Measurements from ENCODE around the gene CNN3. TPM values are rescaled to one million over a fixed set of nuclear protein-coding genes. Genes with fewer than 3 reads are reported as not detected.

CNN3 gene
- total RNA-seq, 1 donor from 2014 or later: 57.0 TPM

GRCh38 chr1:94903280-94904009, 23.5 kb downstream of the CNN3 start:
- DNase-seq (ENCODE audit: missing footprints): no peak
- ATAC-seq: no peak

DNA sequence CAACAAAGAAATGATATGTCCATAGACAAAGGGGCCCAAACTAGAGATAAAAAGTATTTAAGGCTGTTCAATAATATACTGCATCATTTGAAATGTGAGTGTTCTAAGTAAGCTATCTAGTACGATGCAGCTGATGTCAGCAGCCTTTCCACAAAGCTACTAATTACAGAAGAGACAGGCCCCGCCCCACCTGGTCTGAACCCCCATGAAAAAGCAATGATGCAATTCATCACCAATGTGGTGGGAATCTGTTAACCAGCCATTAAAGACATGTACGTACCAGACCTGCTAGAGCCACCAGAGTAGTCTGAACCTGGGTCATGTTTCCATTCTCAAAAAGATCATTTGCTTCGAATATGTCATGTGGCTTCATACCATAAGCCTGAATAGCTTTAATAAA, 25.1 kb downstream of the CNN3 start:
- ATAC-seq (no peak), DNase-seq (ENCODE audit: missing footprints) (no peak)
- intact Hi-C loops (cut with DNase I): no loop called here

More at GRCh38 chr1:94903280-94904009, 23.5 kb downstream of the CNN3 start:
- intact Hi-C loops (cut with DNase I): no loop called here

- intact Hi-C loops (cut with DNase I): no loop called here
Measured at GRCh38 chr1:94899756-94900155, 27.2 kb downstream of the CNN3 start.

DNA sequence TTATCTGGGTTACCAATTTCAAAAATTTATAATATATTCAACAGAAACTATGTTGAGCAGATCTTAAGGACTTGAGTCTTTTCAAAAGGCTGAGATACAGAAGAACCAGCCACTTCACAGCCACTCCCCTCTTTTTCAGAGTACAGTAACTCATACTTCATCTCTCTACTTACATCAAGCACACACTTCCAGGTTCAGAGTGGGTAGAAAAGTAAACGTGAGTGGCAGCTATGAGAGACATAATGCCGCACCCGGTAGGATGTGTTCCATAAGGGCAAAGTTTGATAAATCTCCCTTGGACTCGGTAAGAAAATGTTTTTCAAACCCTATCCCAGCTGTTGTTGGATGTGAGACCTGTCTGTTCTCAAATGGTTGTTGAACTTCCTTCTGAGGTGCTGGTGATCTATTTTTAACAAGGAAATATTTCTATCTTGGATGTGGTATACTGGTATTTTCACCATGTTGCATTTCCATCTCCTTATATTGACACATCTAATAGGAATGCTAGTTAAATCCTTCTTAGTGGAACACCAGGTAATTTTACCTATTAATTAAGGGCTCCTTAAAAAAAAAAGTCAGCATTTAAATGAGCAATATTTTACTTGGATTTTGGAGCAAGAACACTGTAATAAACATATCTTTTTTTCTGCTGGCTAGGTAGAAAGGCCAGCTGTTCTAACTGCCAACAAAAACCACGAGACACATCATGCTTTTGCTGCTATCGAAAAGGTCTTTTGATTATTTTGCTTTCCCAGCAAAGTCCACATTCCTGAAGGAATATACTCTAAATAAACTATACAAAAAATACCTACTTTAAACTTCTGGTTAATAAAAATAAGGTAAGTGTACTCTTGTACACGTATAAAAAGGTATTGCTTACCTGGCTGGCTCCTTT, 28.2 kb downstream of the CNN3 start:
- intact Hi-C loops (cut with DNase I): no loop called here
- DNase-seq (ENCODE audit: missing footprints) (no peak), ATAC-seq (no peak)

More at GRCh38 chr1:94899756-94900155, 27.2 kb downstream of the CNN3 start:
- DNase-seq (ENCODE audit: missing footprints) (no peak), ATAC-seq (no peak)

GRCh38 chr1:94895518-94895917, 31.4 kb downstream of the CNN3 start:
- intact Hi-C loops (cut with DNase I): no loop called here
- DNase-seq (ENCODE audit: missing footprints) (no peak), ATAC-seq (no peak)

DNA sequence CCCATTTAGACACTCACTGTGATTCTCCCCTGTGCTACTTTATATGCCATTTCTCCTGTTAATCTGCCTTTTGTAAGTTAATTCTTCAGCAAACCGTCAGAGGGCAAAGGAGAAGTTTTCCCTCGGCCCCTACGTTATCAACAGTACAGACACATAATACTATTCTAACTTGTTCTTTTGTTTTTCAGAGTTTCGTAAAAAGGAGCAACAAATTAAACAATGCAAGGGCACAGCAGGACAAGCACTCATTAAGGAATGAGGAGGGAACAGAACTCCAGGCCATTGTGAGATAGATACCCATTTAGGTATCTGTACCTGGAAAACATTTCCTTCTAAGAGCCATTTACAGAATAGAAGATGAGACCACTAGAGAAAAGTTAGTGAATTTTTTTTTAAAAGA, 32.3 kb downstream of the CNN3 start:
- ATAC-seq: no peak
- DNase-seq (ENCODE audit: missing footprints): no peak
- intact Hi-C loops (cut with DNase I): no loop called here

DNA sequence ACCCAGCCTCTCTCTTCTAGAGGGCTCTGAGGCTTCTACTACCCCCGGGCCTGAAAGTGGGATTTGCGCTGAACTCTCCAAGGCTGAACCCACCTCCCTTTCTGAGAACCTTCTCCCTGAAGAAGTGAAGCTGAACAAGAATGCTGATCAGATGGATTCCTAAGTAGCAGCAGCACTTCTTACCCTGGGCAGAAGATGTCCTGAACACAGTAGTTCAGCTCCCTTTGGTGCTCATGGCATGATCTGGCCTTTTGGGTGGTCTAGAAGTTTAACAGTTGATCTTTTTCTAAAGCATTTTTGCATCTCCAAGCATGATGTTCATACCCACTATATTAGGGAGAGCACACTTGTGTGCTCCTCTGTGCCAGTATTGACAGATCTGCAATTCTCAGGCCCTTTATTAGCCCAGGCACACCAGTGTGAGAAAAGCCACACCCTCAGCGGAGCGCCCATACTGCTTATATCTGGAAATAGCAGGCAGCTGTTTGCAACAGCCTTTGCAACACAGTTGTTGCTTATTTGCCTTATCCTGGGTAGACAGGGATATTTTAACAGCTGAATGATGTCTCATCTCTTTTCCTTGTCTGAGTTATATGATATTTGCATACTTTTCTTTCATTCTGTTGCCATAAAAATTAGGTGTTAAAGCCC, 34.2 kb downstream of the CNN3 start:
- DNase-seq (ENCODE audit: missing footprints) (no peak), ATAC-seq (no peak)
- intact Hi-C loops (cut with DNase I): no loop called here

- ATAC-seq (no peak), DNase-seq (ENCODE audit: missing footprints) (no peak)
- intact Hi-C loops (cut with DNase I): no loop called here
Measured at GRCh38 chr1:94888201-94888600, 38.7 kb downstream of the CNN3 start.

DNA sequence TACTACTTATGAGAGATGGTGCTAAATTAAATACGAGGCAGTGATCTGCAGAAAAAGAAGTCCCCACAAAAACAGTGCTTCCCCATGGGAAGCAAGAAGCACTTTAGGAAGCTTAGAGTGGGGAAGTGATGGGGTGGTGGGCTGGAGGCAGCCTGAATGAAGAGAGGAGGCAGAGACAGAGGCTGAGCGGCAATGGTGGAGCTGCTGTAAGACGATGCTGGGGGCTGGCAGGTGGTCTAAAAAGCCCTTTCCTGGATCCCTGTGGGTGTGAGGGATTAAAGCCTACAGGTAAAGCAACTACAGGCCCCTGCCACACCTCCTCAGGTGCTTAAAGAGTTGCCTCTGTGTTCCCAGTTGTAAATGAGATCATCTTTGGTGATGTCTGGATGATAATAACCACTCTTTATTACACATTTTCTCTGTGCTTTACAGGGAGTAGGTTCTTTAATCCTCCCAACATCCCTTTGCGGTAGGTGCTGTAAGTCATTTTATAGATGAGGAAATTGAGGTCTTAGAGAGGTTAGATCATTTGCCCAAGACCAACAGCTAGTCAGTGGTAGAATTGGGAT, 39.2 kb downstream of the CNN3 start:
- DNase-seq (ENCODE audit: missing footprints): no peak
- no peak for ATAC-seq
- intact Hi-C loops (cut with DNase I): no loop called here

GRCh38 chr1:94887106-94887505, 39.8 kb downstream of the CNN3 start:
- ATAC-seq: no peak
- intact Hi-C loops (cut with DNase I): no loop called here

GRCh38 chr1:94886361-94886760, 40.5 kb downstream of the CNN3 start:
- intact Hi-C loops (cut with DNase I): no loop called here
- ATAC-seq (no peak), DNase-seq (ENCODE audit: missing footprints) (no peak)

More at GRCh38 chr1:94887106-94887505, 39.8 kb downstream of the CNN3 start:
- no peak for DNase-seq (ENCODE audit: missing footprints)

GRCh38 chr1:94884507-94884906, 42.4 kb downstream of the CNN3 start:
- intact Hi-C loops (cut with DNase I): no loop called here
- DNase-seq (ENCODE audit: missing footprints): no peak
- no peak for ATAC-seq

DNA sequence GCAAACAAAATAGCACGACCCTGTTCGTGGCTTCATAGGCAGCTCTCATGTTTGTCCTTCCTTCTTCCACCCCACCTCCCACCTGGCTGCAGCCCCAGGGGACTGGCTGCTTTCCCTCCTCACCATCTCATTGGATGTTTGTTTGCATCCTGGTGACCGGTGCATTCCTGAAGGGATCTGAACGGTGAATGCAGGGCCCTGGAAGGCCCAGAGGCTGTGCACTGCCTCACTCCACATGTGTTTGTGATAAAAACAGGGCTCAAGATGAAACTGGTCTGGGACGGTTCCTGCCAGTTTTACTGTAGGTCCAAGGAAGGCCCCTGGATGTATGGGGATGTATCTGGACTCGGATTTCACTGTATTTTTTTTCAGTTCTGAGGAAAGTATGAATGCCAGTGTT, 42.8 kb downstream of the CNN3 start:
- intact Hi-C loops (cut with DNase I): no loop called here
- ATAC-seq: peak; percentile 51
- no peak for DNase-seq (ENCODE audit: missing footprints)

GRCh38 chr1:94883691-94884090, 43.2 kb downstream of the CNN3 start:
- DNase-seq (ENCODE audit: missing footprints): no peak
- intact Hi-C loops (cut with DNase I): no loop called here
- peak; percentile 57 for ATAC-seq

- ATAC-seq (no peak), DNase-seq (ENCODE audit: missing footprints) (no peak)
- intact Hi-C loops (cut with DNase I): no loop called here
Measured at GRCh38 chr1:94878329-94878728, 48.6 kb downstream of the CNN3 start.

- intact Hi-C loops (cut with DNase I): no loop called here
- ATAC-seq (no peak), DNase-seq (ENCODE audit: missing footprints) (no peak)
Measured at GRCh38 chr1:94876362-94876761, 50.5 kb downstream of the CNN3 start.

DNA sequence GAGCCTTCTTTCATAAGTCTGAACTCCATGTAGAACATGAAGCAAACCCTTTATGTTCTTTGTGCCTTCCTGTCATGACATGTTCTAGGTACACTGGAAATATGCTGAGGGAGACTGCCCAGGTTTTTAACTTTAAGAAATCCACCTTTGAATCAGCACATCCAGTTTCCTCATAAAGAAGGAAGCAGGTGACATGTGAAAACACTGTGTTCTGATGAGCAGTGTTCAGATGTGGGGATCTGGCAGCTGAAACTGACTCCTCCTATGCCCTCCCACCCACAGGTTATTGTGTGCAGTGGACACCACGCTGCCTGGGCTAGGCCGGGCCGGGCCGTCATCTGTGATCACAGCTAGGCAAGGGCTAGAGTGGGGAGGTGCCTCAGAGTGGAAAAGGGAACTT, 51.1 kb downstream of the CNN3 start:
- intact Hi-C loops (cut with DNase I): no loop called here
- ATAC-seq: no peak
- DNase-seq (ENCODE audit: missing footprints): no peak

DNA sequence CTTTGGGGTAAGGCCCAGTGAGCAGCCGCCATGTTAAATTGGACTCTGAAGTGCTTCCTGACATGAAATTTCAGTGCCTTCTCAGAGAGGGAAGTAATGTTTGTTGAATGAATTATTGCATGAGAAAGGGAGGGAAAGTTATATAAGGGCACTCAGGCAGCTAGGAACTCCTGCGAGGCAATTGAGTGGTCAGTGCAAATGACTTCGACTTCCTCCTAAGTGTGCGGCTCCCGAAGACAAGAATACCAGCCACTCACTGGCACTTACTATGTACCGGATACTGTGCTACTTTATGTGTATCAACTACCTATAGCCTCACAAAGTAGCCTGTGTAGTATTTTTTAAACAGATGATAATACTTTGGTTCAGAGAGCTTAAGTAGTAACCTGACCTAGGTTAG, 52.5 kb downstream of the CNN3 start:
- intact Hi-C loops (cut with DNase I): no loop called here
- no peak for ATAC-seq

More for the DNA sequence above, 52.5 kb downstream of the CNN3 start:
- DNase-seq (ENCODE audit: missing footprints): no peak

Data from Right ventricle myocardium inferior (tissue), 1 donor.